Endodermal cell (in vitro differentiated cells): ENCODE results near the gene EFNB3. TPM values are rescaled to one million over a fixed set of nuclear protein-coding genes. Genes with fewer than 3 reads are reported as not detected.

Experiments used
- DNase-seq: peaks from one replicate; pipeline ENCODE4 v3.0.0-alpha.2; 2017
- H3K27ac ChIP-seq: 2 replicates; pipeline ENCODE4 v1.5.1; 2013; ENCODE audit warnings: mild to moderate bottlenecking, low read depth, low read length, moderate library complexity
- H3K27me3 ChIP-seq: 2 replicates; pipeline ENCODE4 v1.6.1; 2013; ENCODE audit warnings: mild to moderate bottlenecking, low read length, moderate library complexity; ENCODE audit not compliant: insufficient read depth, control insufficient read depth, poor library complexity, severe bottlenecking
- H3K36me3 ChIP-seq: 2 replicates; pipeline ENCODE4 v1.7.0; 2013; ENCODE audit warnings: mild to moderate bottlenecking, low read length, moderate library complexity; ENCODE audit not compliant: control insufficient read depth, insufficient read depth
- H3K4me1 ChIP-seq: one replicate; pipeline ENCODE4 v1.7.0; 2013; ENCODE audit warnings: low read length; ENCODE audit not compliant: control insufficient read depth, insufficient read depth
- H3K4me3 ChIP-seq: 2 replicates; pipeline ENCODE4 v1.5.1; 2013; ENCODE audit warnings: mild to moderate bottlenecking, low read length, moderate library complexity
- H3K9ac ChIP-seq: 2 replicates; pipeline ENCODE4 v1.6.1; 2013; ENCODE audit warnings: mild to moderate bottlenecking, low read length, moderate library complexity; ENCODE audit not compliant: poor library complexity, severe bottlenecking; ENCODE audit errors: extremely low read depth
- H3K9me3 ChIP-seq: 2 replicates; pipeline ENCODE4 v1.6.1; 2013; ENCODE audit warnings: mild to moderate bottlenecking, low read length, moderate library complexity; ENCODE audit not compliant: control insufficient read depth
- H3K27ac Mint-ChIP-seq: 2 replicates; pipeline ENCODE4 v1.8.0; 2020; ENCODE audit warnings: mixed read lengths
- H3K27me3 Mint-ChIP-seq: 2 replicates; pipeline ENCODE4 v1.8.0; 2021; ENCODE audit warnings: mild to moderate bottlenecking, mixed read lengths; ENCODE audit not compliant: insufficient read depth
- H3K36me3 Mint-ChIP-seq: 2 replicates; pipeline ENCODE4 v1.8.0; 2020; ENCODE audit warnings: low read depth, mixed read lengths
- H3K4me1 Mint-ChIP-seq: 2 replicates; pipeline ENCODE4 v1.8.0; 2020; ENCODE audit warnings: mixed read lengths
- H3K4me3 Mint-ChIP-seq: 2 replicates; pipeline ENCODE4 v1.8.0; 2020; ENCODE audit warnings: mild to moderate bottlenecking, moderate library complexity, mixed read lengths
- H3K9me3 Mint-ChIP-seq: 2 replicates; pipeline ENCODE4 v1.8.0; 2020; ENCODE audit warnings: mild to moderate bottlenecking, mixed read lengths
- WGBS, 2 experiments: methylation state at CpG; one replicate each; pipeline versions ENCODE4 v1.1.5 to v1.1.7; 2013; ENCODE audit warnings: missing lambda C conversion rate in 2 of 2, mixed read lengths in 1 of 2; ENCODE audit not compliant: insufficient coverage in 1 of 2, insufficient read length in 1 of 2; 5-methylcytosine and 5-hydroxymethylcytosine counted together
- total RNA-seq, 2 donors: library from RNA; stranded (reverse); fragmentation: NEBNext Ultra II Directional in 1 of 2; extraction: Animal tissue kit (Norgen Biotek cat#: 25700) in 1 of 2; gene quantifications; 2 replicates in 1 of 2; 3 replicates in 1 of 2; pipeline ENCODE4 v1.2.1, GENCODE V29; 2021
- TF ChIP-seq, protein P1 (sequence below): fragments of 200-600 bp; sonication (generic); conservative IDR thresholded peaks from 2 replicates; pipeline ENCODE4 v1.5.0; 2021; ENCODE audit warnings: antibody characterized with exemption, mild to moderate bottlenecking

The EFNB3 gene
- total RNA-seq, 2 donors from 2014 or later, result 12.8 to 15.0 TPM

DNA sequence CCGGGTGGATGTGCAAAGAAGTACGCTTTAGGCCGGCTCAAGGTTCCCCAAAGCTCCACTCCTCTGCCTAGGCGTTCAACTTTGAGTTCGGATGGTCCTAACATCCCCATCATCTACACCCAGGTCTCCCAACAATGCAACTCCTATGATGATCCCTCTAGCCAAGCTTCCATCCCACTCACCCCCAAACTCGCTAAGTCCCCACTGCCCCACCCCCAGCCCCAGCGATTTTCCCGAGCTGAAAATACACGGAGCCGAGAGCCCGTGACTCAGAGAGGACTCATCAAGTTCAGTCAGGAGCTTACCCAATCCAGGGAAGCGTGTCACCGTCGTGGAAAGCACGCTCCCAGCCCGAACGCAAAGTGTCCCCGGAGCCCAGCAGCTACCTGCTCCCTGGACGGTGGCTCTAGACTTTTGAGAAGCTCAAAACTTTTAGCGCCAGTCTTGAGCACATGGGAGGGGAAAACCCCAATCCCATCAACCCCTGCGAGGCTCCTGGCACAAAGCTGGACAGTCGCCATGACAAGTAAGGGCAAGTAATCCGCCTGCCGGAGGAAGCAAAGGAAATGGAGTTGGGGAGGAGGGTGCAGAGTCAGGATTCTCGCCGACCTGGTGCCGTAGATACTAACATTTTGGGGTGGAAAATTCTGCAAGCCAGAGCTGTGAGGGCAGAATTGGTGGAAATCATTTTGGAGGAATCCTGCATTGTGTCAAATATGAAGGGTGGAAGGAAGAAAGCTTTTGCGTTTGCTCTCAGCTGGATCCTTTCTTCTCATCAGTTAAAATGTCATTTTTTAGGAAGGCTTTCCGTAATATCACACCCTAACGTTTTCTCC lies 17.7 kb upstream of the EFNB3 start, which contains the start of gene TP53:
TSS of gene TP53 (minus strand) at position 419 of the 836 bp plus-strand sequence. CDS start 10,896 bp downstream, outside the sequence.
- H3K4me3 Mint-ChIP-seq, result peak within 1 kb of the TSS; percentile 85
- no peaks in the 10 kb centered on the region for H3K9me3 Mint-ChIP-seq
- H3K9me3 ChIP-seq, result no peaks in the 10 kb centered on the region
- TF ChIP-seq, protein P1, sequence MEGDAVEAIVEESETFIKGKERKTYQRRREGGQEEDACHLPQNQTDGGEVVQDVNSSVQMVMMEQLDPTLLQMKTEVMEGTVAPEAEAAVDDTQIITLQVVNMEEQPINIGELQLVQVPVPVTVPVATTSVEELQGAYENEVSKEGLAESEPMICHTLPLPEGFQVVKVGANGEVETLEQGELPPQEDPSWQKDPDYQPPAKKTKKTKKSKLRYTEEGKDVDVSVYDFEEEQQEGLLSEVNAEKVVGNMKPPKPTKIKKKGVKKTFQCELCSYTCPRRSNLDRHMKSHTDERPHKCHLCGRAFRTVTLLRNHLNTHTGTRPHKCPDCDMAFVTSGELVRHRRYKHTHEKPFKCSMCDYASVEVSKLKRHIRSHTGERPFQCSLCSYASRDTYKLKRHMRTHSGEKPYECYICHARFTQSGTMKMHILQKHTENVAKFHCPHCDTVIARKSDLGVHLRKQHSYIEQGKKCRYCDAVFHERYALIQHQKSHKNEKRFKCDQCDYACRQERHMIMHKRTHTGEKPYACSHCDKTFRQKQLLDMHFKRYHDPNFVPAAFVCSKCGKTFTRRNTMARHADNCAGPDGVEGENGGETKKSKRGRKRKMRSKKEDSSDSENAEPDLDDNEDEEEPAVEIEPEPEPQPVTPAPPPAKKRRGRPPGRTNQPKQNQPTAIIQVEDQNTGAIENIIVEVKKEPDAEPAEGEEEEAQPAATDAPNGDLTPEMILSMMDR, result no peak
- peak within 1 kb of the TSS; percentile 100 for H3K27ac Mint-ChIP-seq
- H3K27ac ChIP-seq, result peak within 1 kb of the TSS; percentile 100
- H3K27me3 Mint-ChIP-seq, result no peaks in the 10 kb centered on the region
- peaks cover 10% of the 10 kb centered on the region for H3K36me3 ChIP-seq
- peak within 1 kb of the TSS; percentile 97 for H3K9ac ChIP-seq
- DNase-seq, result peak; percentile 98
- no peaks in the 10 kb centered on the region for H3K4me1 ChIP-seq
- peak within 1 kb of the TSS; percentile 98 for H3K4me3 ChIP-seq
- 0 to 1% methylated on average over 18 to 30 of the region's 30 CpGs for WGBS, 2 experiments
- H3K36me3 Mint-ChIP-seq, result peaks cover 23% of the 10 kb centered on the region
- peaks cover 19% of the 10 kb centered on the region for H3K4me1 Mint-ChIP-seq
- no peaks in the 10 kb centered on the region for H3K27me3 ChIP-seq

DNA sequence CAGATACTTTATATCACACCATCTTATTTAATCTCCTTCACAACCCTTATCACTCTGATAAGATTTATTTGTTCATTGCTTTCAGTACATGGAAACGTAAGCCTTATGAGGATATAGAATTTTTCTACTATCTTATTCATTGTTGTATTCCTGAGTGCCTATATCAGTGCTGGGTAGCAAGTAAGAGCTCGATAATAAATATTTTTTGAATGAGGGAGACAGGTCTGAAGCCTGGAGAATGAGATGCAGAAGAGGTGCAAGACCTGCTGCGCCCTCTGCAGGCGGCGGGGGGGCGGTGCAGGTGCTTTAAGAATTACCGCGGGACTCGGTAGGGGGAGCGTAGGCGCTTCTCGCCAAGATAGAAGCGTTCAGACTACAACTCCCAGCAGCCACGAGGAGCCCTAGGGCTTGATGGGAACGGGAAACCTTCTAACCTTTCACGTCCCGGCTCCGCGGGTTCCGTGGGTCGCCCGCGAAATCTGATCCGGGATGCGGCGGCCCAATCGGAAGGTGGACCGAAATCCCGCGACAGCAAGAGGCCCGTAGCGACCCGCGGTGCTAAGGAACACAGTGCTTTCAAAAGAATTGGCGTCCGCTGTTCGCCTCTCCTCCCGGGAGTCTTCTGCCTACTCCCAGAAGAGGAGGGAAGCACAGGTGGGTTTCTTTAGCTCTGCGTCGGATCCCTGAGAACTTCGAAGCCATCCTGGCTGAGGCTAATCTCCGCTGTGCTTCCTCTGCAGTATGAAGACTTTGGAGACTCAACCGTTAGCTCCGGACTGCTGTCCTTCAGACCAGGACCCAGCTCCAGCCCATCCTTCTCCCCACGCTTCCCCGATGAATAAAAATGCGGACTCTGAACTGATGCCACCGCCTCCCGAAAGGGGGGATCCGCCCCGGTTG lies 16.8 kb upstream of the EFNB3 start, which contains the start of gene WRAP53:
TSS of gene WRAP53 (plus strand) at position 570 of the 900 bp plus-strand sequence. CDS start at position 742, 172 bp downstream.
- TF ChIP-seq, protein P1, result peak; percentile 99
- Mint-ChIP-seq H3K36me3 (peaks cover 25% of the 10 kb centered on the region), H3K27me3 (no peaks in the 10 kb centered on the region), H3K4me3 (peak within 1 kb of the TSS; percentile 85), H3K9me3 (no peaks in the 10 kb centered on the region), H3K27ac (peak within 1 kb of the TSS; percentile 100), H3K4me1 (peaks cover 19% of the 10 kb centered on the region)
- H3K4me3 ChIP-seq, result peak within 1 kb of the TSS; percentile 98
- DNase-seq, result peak; percentile 100
- WGBS, 2 experiments, result 0% methylated on average over 34 to 50 of the region's 51 CpGs
- H3K9me3 ChIP-seq, result no peaks in the 10 kb centered on the region
- peak within 1 kb of the TSS; percentile 100 for H3K27ac ChIP-seq
- H3K27me3 ChIP-seq, result no peaks in the 10 kb centered on the region
- no peaks in the 10 kb centered on the region for H3K4me1 ChIP-seq
- peaks cover 10% of the 10 kb centered on the region for H3K36me3 ChIP-seq
- H3K9ac ChIP-seq, result peak within 1 kb of the TSS; percentile 97

GRCh38 chr17:7688808-7689316 lies 16.1 kb upstream of the EFNB3 start:
- Histone ChIP-seq H3K27ac (peak overlapping the region; percentile 34), H3K4me1 (no peaks in the 10 kb centered on the region), H3K9ac (peak overlapping the region; percentile 74), H3K9me3 (no peaks in the 10 kb centered on the region), H3K27me3 (no peaks in the 10 kb centered on the region), H3K4me3 (peak overlapping the region; percentile 96), H3K36me3 (peaks cover 9% of the 10 kb centered on the region)
- DNase-seq, result no peak
- Mint-ChIP-seq H3K27me3 (no peaks in the 10 kb centered on the region), H3K4me1 (peaks cover 19% of the 10 kb centered on the region), H3K36me3 (peaks cover 26% of the 10 kb centered on the region), H3K4me3 (peak overlapping the region; percentile 85), H3K27ac (peak overlapping the region; percentile 83), H3K9me3 (no peaks in the 10 kb centered on the region)
- TF ChIP-seq, protein P1, result no peak
- 16 to 18% methylated on average over 12 to 13 of the region's 13 CpGs for WGBS, 2 experiments
